H1 (cell line): ENCODE measurements around the gene FLT1. TPM values are rescaled to one million over a fixed set of nuclear protein-coding genes. Genes with fewer than 3 reads are reported as not detected.

Source experiments
- CTCF ChIA-PET: fragments of 300-600 bp; sonication (Branson Sonifier 250); formaldehyde crosslinking; loops from one replicate; lab custom pipeline; 2021; ENCODE audit not compliant: partially characterized antibody; lab: Charles Lee
- POLR2A ChIA-PET: fragments of 300-600 bp; sonication (Branson Sonifier 250); formaldehyde crosslinking; loops from one replicate; lab custom pipeline; 2021; ENCODE audit warnings: inconsistent platforms; ENCODE audit not compliant: partially characterized antibody; lab: Charles Lee
- DNase-seq, 2 experiments: peaks; one replicate each; pipeline versions ENCODE4 v3.0.0 to v3.0.0-alpha.2; 2010 to 2022; ENCODE audit warnings: low spot score in 2 of 2, low read depth in 1 of 2, mixed read lengths in 1 of 2
- FAIRE-seq: peaks from 2 replicates; lab custom pipeline; 2011; peaks lifted over from hg19 to GRCh38; lab: Jason Lieb, UNC
- H2AFZ ChIP-seq: 2 replicates; pipeline ENCODE4 v1.8.1; 2012; ENCODE audit warnings: low read length, inconsistent platforms
- H2AK5ac ChIP-seq: 2 replicates; pipeline ENCODE4 v1.6.1; 2013; ENCODE audit warnings: low read depth, low read length
- H2BK120ac ChIP-seq: replicated peaks from 2 replicates; pipeline ENCODE3; 2013; ENCODE audit warnings: low read depth, low read length, inconsistent platforms
- H2BK12ac ChIP-seq: 2 replicates; pipeline ENCODE4 v1.6.1; 2013; ENCODE audit warnings: low read depth, low read length
- H2BK15ac ChIP-seq: 2 replicates; pipeline ENCODE4 v1.6.1; 2013; ENCODE audit warnings: low read length
- H2BK20ac ChIP-seq: 2 replicates; pipeline ENCODE4 v1.6.1; 2013; ENCODE audit warnings: low read length
- H2BK5ac ChIP-seq: 2 replicates; pipeline ENCODE4 v1.6.1; 2013; ENCODE audit warnings: low read depth, low read length
- H3K14ac ChIP-seq: 2 replicates; pipeline ENCODE4 v1.6.1; 2013; ENCODE audit warnings: inconsistent platforms; ENCODE audit not compliant: insufficient read length
- H3K18ac ChIP-seq: 2 replicates; pipeline ENCODE4 v1.6.1; 2013; ENCODE audit warnings: low read length; ENCODE audit errors: extremely low read depth
- H3K23ac ChIP-seq: 2 replicates; pipeline ENCODE4 v1.6.1; 2013; ENCODE audit warnings: inconsistent platforms; ENCODE audit not compliant: insufficient read length
- H3K23me2 ChIP-seq: 2 replicates; pipeline ENCODE4 v1.6.1; 2013; ENCODE audit warnings: low read depth, low read length
- H3K27ac ChIP-seq: 2 replicates; pipeline ENCODE4 v1.6.1; 2011; ENCODE audit warnings: low read depth, low read length, inconsistent platforms
- H3K27me3 ChIP-seq, 4 experiments: replicated peaks in 1 of 4; 1 replicate in 1 of 4; 2 replicates in 3 of 4; pipeline versions ENCODE4 v1.6.1 to v1.8.1; 2011 to 2013; ENCODE audit warnings: low read length in 3 of 4, mild to moderate bottlenecking in 3 of 4, inconsistent platforms in 2 of 4, mixed read lengths in 2 of 4, moderate library complexity in 1 of 4; ENCODE audit not compliant: control insufficient read depth in 3 of 4, insufficient read depth in 3 of 4; ENCODE audit errors: extremely low read depth in 1 of 4
- H3K36me3 ChIP-seq, 4 experiments: 2 replicates each; pipeline versions ENCODE4 v1.6.1 to v1.8.1; 2011 to 2013; ENCODE audit warnings: mild to moderate bottlenecking in 4 of 4, low read length in 3 of 4, moderate library complexity in 2 of 4, control low read depth in 1 of 4, inconsistent platforms in 1 of 4; ENCODE audit not compliant: insufficient read depth in 4 of 4, control insufficient read depth in 2 of 4
- H3K4ac ChIP-seq: replicated peaks from 2 replicates; pipeline ENCODE3; 2013; ENCODE audit warnings: low read length, low read depth, mixed read lengths, inconsistent platforms; ENCODE audit not compliant: insufficient read length
- H3K4me1 ChIP-seq, 4 experiments: replicated peaks in 1 of 4; 1 replicate in 1 of 4; 2 replicates in 3 of 4; pipeline versions ENCODE4 v1.6.1 to v1.8.1; 2011 to 2013; ENCODE audit warnings: low read length in 3 of 4, inconsistent platforms in 2 of 4, mixed read lengths in 1 of 4; ENCODE audit not compliant: insufficient read depth in 4 of 4, control insufficient read depth in 3 of 4
- H3K4me2 ChIP-seq, 2 experiments: 2 replicates each; pipeline versions ENCODE4 v1.6.1 to v1.8.1; 2011 to 2013; ENCODE audit warnings: low read depth in 2 of 2, low read length in 2 of 2, control low read depth in 1 of 2, inconsistent platforms in 1 of 2, mild to moderate bottlenecking in 1 of 2; ENCODE audit not compliant: insufficient read depth in 1 of 2
- H3K4me3 ChIP-seq, 4 experiments: fragments of 200-600, 300-600 bp in 1 of 4; sonication (generic), shearing (Covaris generic), sonication (Bioruptor Twin) in 1 of 4; 2 replicates each; pipeline versions ENCODE4 v1.5.1 to v1.8.1; 2011 to 2016; ENCODE audit warnings: low read length in 4 of 4, low read depth in 3 of 4, control low read depth in 2 of 4, inconsistent platforms in 2 of 4, mild to moderate bottlenecking in 2 of 4, mixed read lengths in 1 of 4, moderate library complexity in 1 of 4; ENCODE audit not compliant: insufficient read depth in 2 of 4; ENCODE audit errors: extremely low read depth in 1 of 4
- H3K56ac ChIP-seq: replicated peaks from 2 replicates; pipeline ENCODE3; 2013; ENCODE audit warnings: low read depth, mild to moderate bottlenecking, mixed read lengths, low read length, inconsistent platforms; ENCODE audit not compliant: insufficient read length
- H3K79me1 ChIP-seq: 2 replicates; pipeline ENCODE4 v1.6.1; 2013; ENCODE audit warnings: low read depth, low read length, control low read depth
- H3K79me2 ChIP-seq, 2 experiments: 2 replicates each; pipeline versions ENCODE4 v1.6.1 to v1.8.1; 2012 to 2013; ENCODE audit warnings: low read length in 2 of 2, mild to moderate bottlenecking in 2 of 2, inconsistent platforms in 1 of 2; ENCODE audit not compliant: insufficient read depth in 2 of 2, control insufficient read depth in 1 of 2
- H3K9ac ChIP-seq, 4 experiments: replicated peaks in 1 of 4; 1 replicate in 1 of 4; 2 replicates in 3 of 4; pipeline versions ENCODE4 v1.6.1 to v1.8.1; 2011 to 2013; ENCODE audit warnings: low read depth in 3 of 4, low read length in 3 of 4, control low read depth in 2 of 4, mild to moderate bottlenecking in 2 of 4, moderate library complexity in 2 of 4, inconsistent platforms in 1 of 4; ENCODE audit errors: extremely low read depth in 1 of 4
- H3K9me3 ChIP-seq, 2 experiments: 2 replicates each; pipeline versions ENCODE4 v1.6.1 to v1.8.1; 2012 to 2013; ENCODE audit warnings: mild to moderate bottlenecking in 2 of 2, moderate library complexity in 2 of 2, control low read depth in 1 of 2, inconsistent platforms in 1 of 2, low read depth in 1 of 2, low read length in 1 of 2, mixed read lengths in 1 of 2; ENCODE audit not compliant: insufficient read depth in 2 of 2
- H4K20me1 ChIP-seq, 2 experiments: replicated peaks in 1 of 2; 2 replicates each; pipeline versions ENCODE3 to v1.8.1; 2011 to 2013; ENCODE audit warnings: inconsistent platforms in 2 of 2, low read length in 2 of 2, mild to moderate bottlenecking in 1 of 2; ENCODE audit not compliant: insufficient read depth in 2 of 2, control insufficient read depth in 1 of 2
- H4K5ac ChIP-seq: 2 replicates; pipeline ENCODE4 v1.6.1; 2013; ENCODE audit warnings: low read length, low read depth, mixed read lengths, inconsistent platforms; ENCODE audit not compliant: insufficient read length
- H4K8ac ChIP-seq: 2 replicates; pipeline ENCODE4 v1.8.0; 2013; ENCODE audit warnings: mild to moderate bottlenecking, moderate library complexity, low read length, inconsistent platforms; ENCODE audit not compliant: insufficient read depth; ENCODE audit errors: extremely low read depth
- H4K91ac ChIP-seq: replicated peaks from 2 replicates; pipeline ENCODE3; 2013; ENCODE audit warnings: low read length, mixed read lengths, inconsistent platforms; ENCODE audit not compliant: insufficient read length
- BRCA1 ChIP-seq: IDR thresholded peaks from 2 replicates; pipeline ENCODE4 v1.6.1; 2012; ENCODE audit warnings: low read depth, low read length, improper control_type of control experiment
- TBP ChIP-seq: IDR thresholded peaks from 2 replicates; pipeline ENCODE4 v1.6.1; 2011; ENCODE audit warnings: low read depth, low read length, improper control_type of control experiment
- WGBS, 2 experiments: shearing (Covaris generic) in 1 of 2; methylation state at CpG; one replicate each; pipeline versions ENCODE4 v1.1.6 to v1.1.7; 2013 to 2015; ENCODE audit warnings: low lambda C conversion rate in 2 of 2, mixed read lengths in 2 of 2, inconsistent platforms in 1 of 2, low coverage in 1 of 2, missing lambda C conversion rate in 1 of 2; ENCODE audit not compliant: insufficient replicate concordance in 2 of 2, insufficient coverage in 1 of 2, insufficient read length in 1 of 2; ENCODE audit errors: extremely low coverage in 1 of 2, missing lambda C conversion rate in 1 of 2; 5-methylcytosine and 5-hydroxymethylcytosine counted together
- polyA plus RNA-seq, 7 experiments: library from polyadenylated mRNA; depleted of rRNA in 3 of 7; stranded (reverse) in 5 of 7; unstranded in 2 of 7; fragments of >200 nt in 5 of 7; fragments of 200-250 nt in 2 of 7; gene quantifications; 1 replicate in 5 of 7; 2 replicates in 1 of 7; 4 replicates in 1 of 7; pipeline versions ENCODE4 v1.2.1 to v1.2.3, GENCODE V29; 2011 to 2013; ENCODE audit warnings: missing spikeins in 2 of 7, mixed read lengths in 2 of 7
- total RNA-seq: library from RNA; stranded (reverse); fragmentation: NEBNext Ultra II Directional; extraction: Animal tissue kit (Norgen Biotek cat#: 25700); gene quantifications from 2 replicates; pipeline ENCODE4 v1.2.1, GENCODE V29; 2021

Gene FLT1
- total and polyA plus RNA-seq, 2 of the 8 experiments (the other 6 are each of a cell fraction or from before 2014, with no cell fraction given) = 19.7 to 90.2 TPM

DNA sequence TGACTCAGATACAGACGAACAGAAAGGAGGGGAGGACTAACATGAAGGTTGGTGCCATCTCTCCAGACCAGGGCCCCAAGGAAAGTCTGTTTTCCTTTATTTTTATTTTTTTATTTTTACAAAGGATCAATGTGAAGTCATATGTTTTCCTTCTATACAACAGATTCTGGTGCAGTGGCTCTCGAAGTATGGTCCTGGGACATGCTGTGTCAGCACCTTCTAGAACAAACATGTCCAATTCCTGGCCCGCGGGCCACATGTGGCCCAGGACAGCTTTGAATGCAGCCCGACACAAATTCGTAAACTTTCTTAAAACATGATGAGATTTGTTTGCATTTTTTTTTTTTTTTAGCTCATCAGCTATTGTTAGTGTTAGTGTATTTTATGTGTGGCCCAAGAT is 174.7 kb downstream of the FLT1 start:
- Histone ChIP-seq H2BK15ac (no peak overlapping the region), H3K27me3 (no peaks in the 10 kb centered on the region), H3K4ac (no peak overlapping the region), H2AK5ac (no peak overlapping the region), H4K8ac (no peak overlapping the region), H3K23ac (no peak overlapping the region), H3K9ac (no peak overlapping the region), H3K27ac (no peak overlapping the region), H3K14ac (no peak overlapping the region), H3K36me3 (peaks cover 0 to 18% (median 0%) of the 10 kb centered on the region in 4 experiments; a peak in 5 of 8 replicates), H2AFZ (no peak overlapping the region), H3K9me3 (no peaks in the 10 kb centered on the region), H3K4me1 (0 out of 7 replicates have a peak, but pooled peaks cover 0 to 4% (median 0%) of the 10 kb centered on the region in 4 experiments)
- DNase-seq = no peak
- 97% methylated on average over 6 of the region's 6 CpGs; no CpG with 5 or more reads in 1 of the 2 experiments for WGBS, 2 experiments
- ChIA-PET CTCF (interaction anchor here (1.1 to 1.6 kb wide), 2 partner anchors 8 to 12 kb away, joined by 3 to 6 read pairs; no protein-coding TSS in a partner anchor), POLR2A (no interaction called here)
- FAIRE-seq = no peak
- TF ChIP-seq BRCA1 (no peak), TBP (no peak)
- TF ChIP-seq, all 59 proteins: peak for 0
- no peaks in the 10 kb centered on the region for H3K23me2 ChIP-seq
- H3K4me2 ChIP-seq = no peak overlapping the region
- no peak overlapping the region for H3K56ac ChIP-seq
- H4K5ac ChIP-seq = no peak overlapping the region
- no peak overlapping the region for H2BK120ac ChIP-seq
- no peak overlapping the region for H4K91ac ChIP-seq
- H3K79me2 ChIP-seq = no peaks in the 10 kb centered on the region
- no peak overlapping the region for H2BK20ac ChIP-seq
- peaks cover 0 to 2% of the 10 kb centered on the region in 2 experiments for H4K20me1 ChIP-seq
- no peak overlapping the region for H2BK5ac ChIP-seq
- no peak overlapping the region for H3K4me3 ChIP-seq
- H3K79me1 ChIP-seq = no peaks in the 10 kb centered on the region
- no peak overlapping the region for H3K18ac ChIP-seq
- no peak overlapping the region for H2BK12ac ChIP-seq
